HG03064 (cell line): Measurements from ENCODE around the gene SPRR4.

Experiments used
- ATAC-seq: cut with Tn5 transposase; IDR thresholded peaks from one replicate; pipeline ENCODE4 v1.9.1; 2021; ENCODE audit warnings: low read depth; ENCODE audit not compliant: unreplicated experiment

The SPRR4 gene

GRCh38 chr1:152964536-152964935 is 5.9 kb upstream of the SPRR4 start:
- ATAC-seq = no peak

GRCh38 chr1:152965853-152966252 is 4.6 kb upstream of the SPRR4 start:
- no peak for ATAC-seq

GRCh38 chr1:152967201-152967600 is 3.2 kb upstream of the SPRR4 start:
- no peak for ATAC-seq

- ATAC-seq = no peak
Measured at GRCh38 chr1:152968248-152968647, 2.2 kb upstream of the SPRR4 start.

GRCh38 chr1:152969036-152969435 is 1.4 kb upstream of the SPRR4 start:
- ATAC-seq = no peak

GRCh38 chr1:152972196-152972886 is 1.9 kb downstream of the SPRR4 start:
- ATAC-seq = no peak

GRCh38 chr1:152976688-152977087 is 6.2 kb downstream of the SPRR4 start:
- no peak for ATAC-seq

- ATAC-seq = no peak
Measured at GRCh38 chr1:152977614-152978013, 7.2 kb downstream of the SPRR4 start.

GRCh38 chr1:152980676-152981075 is 10.2 kb downstream of the SPRR4 start:
- ATAC-seq = no peak

- ATAC-seq = no peak
Measured at GRCh38 chr1:152981146-152981871, 10.9 kb downstream of the SPRR4 start.

GRCh38 chr1:152982076-152982475 is 11.6 kb downstream of the SPRR4 start:
- no peak for ATAC-seq

GRCh38 chr1:152983234-152983633 is 12.8 kb downstream of the SPRR4 start:
- no peak for ATAC-seq

GRCh38 chr1:152983743-152984142 is 13.3 kb downstream of the SPRR4 start, which contains the start of gene SPRR1A:
SPRR1A (plus strand) TSS chr1:152984081; CDS start chr1:152985231, 1,150 bp downstream.
- ATAC-seq = no peak

- no peak for ATAC-seq
Measured at GRCh38 chr1:152986578-152986977, 16.1 kb downstream of the SPRR4 start.

GRCh38 chr1:152993186-152993585 is 22.7 kb downstream of the SPRR4 start:
- no peak for ATAC-seq

GRCh38 chr1:152995842-152996241 is 25.4 kb downstream of the SPRR4 start:
- no peak for ATAC-seq

- no peak for ATAC-seq
Measured at GRCh38 chr1:152996633-152997400, 26.4 kb downstream of the SPRR4 start.

GRCh38 chr1:152997901-152998300 is 27.5 kb downstream of the SPRR4 start:
- no peak for ATAC-seq

- no peak for ATAC-seq
Measured at GRCh38 chr1:152998476-152998875, 28.0 kb downstream of the SPRR4 start.

- ATAC-seq = no peak
Measured at GRCh38 chr1:152999818-153000217, 29.4 kb downstream of the SPRR4 start.

GRCh38 chr1:153000294-153000693 is 29.8 kb downstream of the SPRR4 start:
- no peak for ATAC-seq
